Measurements from ENCODE around the gene ERICH6B. TPM values are rescaled to one million over a fixed set of nuclear protein-coding genes. Genes with fewer than 3 reads are reported as not detected.

The ERICH6B gene
- total and polyA plus RNA-seq, 2 of the 13 experiments (the other 11 are each of a cell fraction or from before 2014, with no cell fraction given) = not detected

- intact Hi-C loops (cut with micrococcal nuclease; ENCODE audit: unreplicated experiment) = no loop called here
- H4K20me1 ChIP-seq (ENCODE audit: insufficient read depth, low read length) = no peaks in the 10 kb centered on the region
- H3K27me3 ChIP-seq (ENCODE audit: control insufficient read depth in 1 of 2, insufficient read depth in 2 of 2, low read length in 2 of 2) = no peaks in the 10 kb centered on the region
- H3K79me2 ChIP-seq (ENCODE audit: insufficient read depth, low read length) = no peaks in the 10 kb centered on the region
- in situ Hi-C loops (cut with HindIII; ENCODE audit: extremely low pct_ligation_motif_present, low pct_unique_long_range_greater_than_20kb) = no loop called here
- no peak overlapping the region for H3K4me2 ChIP-seq (ENCODE audit: low read depth, low read length)
- 61% methylated on average over 8 of the region's 10 CpGs for WGBS (ENCODE audit: low lambda C conversion rate)
- no peak overlapping the region for H3K9ac ChIP-seq (ENCODE audit: insufficient read depth, low read depth, low read length)
- ChIA-PET CTCF (ENCODE audit: low intra/inter-chr PET ratio, low total read pairs) (no interaction called here), POLR2A (no interaction called here)
- H2AFZ ChIP-seq (ENCODE audit: low read length) = no peak overlapping the region
- H3K4me3 ChIP-seq (replicated peaks in 1 of 3; ENCODE audit: insufficient read depth in 1 of 3, low read depth in 2 of 3, low read length in 3 of 3) = no peak overlapping the region
- no peak for ATAC-seq
- no peaks in the 10 kb centered on the region for H3K4me1 ChIP-seq (ENCODE audit: insufficient read depth, low read length)
- BruUV-seq (replicated peaks) = no TSS peak
- no peaks in the 10 kb centered on the region for H3K9me3 ChIP-seq (ENCODE audit: low read length)
- H3K36me3 ChIP-seq (replicated peaks in 1 of 2; ENCODE audit: control insufficient read depth in 1 of 2, insufficient read depth in 2 of 2, low read length in 2 of 2) = peaks cover 0 to 1% of the 10 kb centered on the region in 2 experiments; a peak in 3 of 5 replicates
- FAIRE-seq = no peak
- no peak for DNase-seq (ENCODE audit: low spot score)
- no peak overlapping the region for H3K27ac ChIP-seq (ENCODE audit: extremely low read length, insufficient read depth, low read length)
- TF ChIP-seq CREB1 (IDR thresholded peaks at IDR 0.05) (no peak), CREB1 (CRISPR knock-in tag; IDR thresholded peaks at IDR 0.05) (no peak), ZNF629 (CRISPR knock-in tag; conservative IDR thresholded peaks at IDR 0.05) (peak; percentile 72), ZNF275 (CRISPR knock-in tag; IDR thresholded peaks at IDR 0.05; ENCODE audit: borderline replicate concordance) (no peak), ZNF468 (CRISPR knock-in tag; IDR thresholded peaks at IDR 0.05) (no peak)
Measured at GRCh38 chr13:45540864-45541263, 74.7 kb downstream of the ERICH6B start.

GRCh38 chr13:45540195-45540594, 75.3 kb downstream of the ERICH6B start:
- ChIA-PET POLR2A (no interaction called here), CTCF (ENCODE audit: low intra/inter-chr PET ratio, low total read pairs) (no interaction called here)
- Histone ChIP-seq H3K27ac (ENCODE audit: extremely low read length, insufficient read depth, low read length) (no peak overlapping the region), H3K9ac (ENCODE audit: insufficient read depth, low read depth, low read length) (no peak overlapping the region), H3K27me3 (ENCODE audit: control insufficient read depth in 1 of 2, insufficient read depth in 2 of 2, low read length in 2 of 2) (no peaks in the 10 kb centered on the region), H3K4me1 (ENCODE audit: insufficient read depth, low read length) (no peaks in the 10 kb centered on the region), H2AFZ (ENCODE audit: low read length) (no peak overlapping the region), H3K9me3 (ENCODE audit: low read length) (no peaks in the 10 kb centered on the region), H3K79me2 (ENCODE audit: insufficient read depth, low read length) (no peaks in the 10 kb centered on the region), H4K20me1 (ENCODE audit: insufficient read depth, low read length) (no peaks in the 10 kb centered on the region), H3K4me3 (replicated peaks in 1 of 3; ENCODE audit: insufficient read depth in 1 of 3, low read depth in 2 of 3, low read length in 3 of 3) (no peak overlapping the region), H3K36me3 (replicated peaks in 1 of 2; ENCODE audit: control insufficient read depth in 1 of 2, insufficient read depth in 2 of 2, low read length in 2 of 2) (peaks cover 3 to 8% of the 10 kb centered on the region in 2 experiments), H3K4me2 (ENCODE audit: low read depth, low read length) (no peak overlapping the region)
- TF ChIP-seq ZBTB34 (CRISPR knock-in tag; IDR thresholded peaks at IDR 0.05) (no peak), PCBP1 (IDR thresholded peaks at IDR 0.05; ENCODE audit: borderline replicate concordance, low read depth, low read length) (no peak), ZFP36L1 (CRISPR knock-in tag; IDR thresholded peaks at IDR 0.05) (no peak), ZNF598 (CRISPR knock-in tag; IDR thresholded peaks at IDR 0.05; ENCODE audit: borderline replicate concordance) (no peak), ZBTB3 (CRISPR knock-in tag; IDR thresholded peaks at IDR 0.05; ENCODE audit: borderline replicate concordance, low read depth) (no peak), MAFK (conservative IDR thresholded peaks at IDR 0.05 in 1 of 2, IDR thresholded peaks at IDR 0.05 in 1 of 2; ENCODE audit: low read length in 2 of 2) (peak; percentile 94 to 96), MAFF (IDR thresholded peaks at IDR 0.05; ENCODE audit: low read depth, low read length) (peak; percentile 90), NKX3-1 (CRISPR knock-in tag; IDR thresholded peaks at IDR 0.05) (no peak)
- DNase-seq (ENCODE audit: low spot score) (no peak), ATAC-seq (peak; percentile 20), FAIRE-seq (no peak)
- WGBS (ENCODE audit: low lambda C conversion rate) = 55% methylated on average over 1 of the region's 6 CpGs
- BruUV-seq (replicated peaks) = no TSS peak
- in situ Hi-C loops (cut with HindIII; ENCODE audit: extremely low pct_ligation_motif_present, low pct_unique_long_range_greater_than_20kb) (no loop called here), intact Hi-C loops (cut with micrococcal nuclease; ENCODE audit: unreplicated experiment) (no loop called here)
